Mucosa of descending colon (tissue), 3 donors: ENCODE measurements around the gene ZNF565. TPM values are rescaled to one million over a fixed set of nuclear protein-coding genes. Genes with fewer than 3 reads are reported as not detected.

ENCODE experiments used
- ATAC-seq: fragments of 200-7000 bp; cut with Tn5 transposase; one replicate; pipeline ENCODE4 v1.9.1; 2020; ENCODE audit warnings: mild to moderate bottlenecking, moderate library complexity
- DNase-seq, 3 donors: peaks; one replicate each; pipeline ENCODE4 v3.0.0-alpha.2; 2020
- H3K36me3 ChIP-seq: fragments of 200-600 bp; one replicate; pipeline ENCODE4 v1.8.0; 2021; ENCODE audit warnings: low read depth, mild to moderate bottlenecking
- H3K4me1 ChIP-seq: fragments of 200-600 bp; one replicate; pipeline ENCODE4 v1.8.0; 2021; ENCODE audit warnings: low read depth, mild to moderate bottlenecking
- H3K4me3 ChIP-seq: fragments of 200-600 bp; one replicate; pipeline ENCODE4 v1.8.0; 2021; ENCODE audit warnings: mild to moderate bottlenecking
- H3K9me3 ChIP-seq: fragments of 200-600 bp; one replicate; pipeline ENCODE4 v1.8.0; 2021; ENCODE audit warnings: mild to moderate bottlenecking
- CTCF ChIP-seq: fragments of 200-600 bp; IDR thresholded peaks from one replicate; pipeline ENCODE4 v1.8.0; 2022; ENCODE audit warnings: antibody characterized with exemption, mild to moderate bottlenecking
- intact Hi-C, 2 donors: fragments of 100-400 bp; cut with DNase I in 1 of 2; cut with micrococcal nuclease in 1 of 2; formaldehyde crosslinking; loops; one replicate each; pipeline versions ENCODE4 v1.11.0 to v1.11.1; 2022; cut with DNase I, micrococcal nuclease
- long read RNA-seq, 2 donors: library from polyadenylated mRNA; unstranded; transcript quantifications; one replicate each; pipeline ENCODE4 v2.0.0, GENCODE V29; 2019 to 2021
- total RNA-seq, 3 donors: library from RNA; stranded (reverse); fragmentation: NEBNext Ultra II Directional in 2 of 3; extraction: Animal tissue kit (Norgen Biotek cat#: 25700) in 2 of 3; gene quantifications; one replicate each; pipeline versions ENCODE4 v1.2.1 to v1.2.4, GENCODE V29; 2021 to 2023
- donor health status: DM: no; HTN: no; CAD: no; lungs with moderate emphysema.
- donor health status: DM: no; HTN: no; CAD: no.
- donor health status: DM: no; HTN: yes; CAD: no.

ZNF565 gene
- total RNA-seq = 1 to 10 TPM; 2.9 to 7.8 (median 3.1) TPM
- long read RNA-seq, donor 1, transcript ZNF565-201 (5 exons, 2,023 nt) = major isoform, 8 of 25 reads
- long read RNA-seq, donor 1, partial matches to known transcripts = 0 of 25 reads
- long read RNA-seq, donor 1, other reads (novel, unspliced or antisense) = 16 of 25 reads
- long read RNA-seq, donor 2, partial matches to known transcripts = 0 of 6 reads
- long read RNA-seq, donor 2, other reads (novel, unspliced or antisense) = 4 of 6 reads

DNA sequence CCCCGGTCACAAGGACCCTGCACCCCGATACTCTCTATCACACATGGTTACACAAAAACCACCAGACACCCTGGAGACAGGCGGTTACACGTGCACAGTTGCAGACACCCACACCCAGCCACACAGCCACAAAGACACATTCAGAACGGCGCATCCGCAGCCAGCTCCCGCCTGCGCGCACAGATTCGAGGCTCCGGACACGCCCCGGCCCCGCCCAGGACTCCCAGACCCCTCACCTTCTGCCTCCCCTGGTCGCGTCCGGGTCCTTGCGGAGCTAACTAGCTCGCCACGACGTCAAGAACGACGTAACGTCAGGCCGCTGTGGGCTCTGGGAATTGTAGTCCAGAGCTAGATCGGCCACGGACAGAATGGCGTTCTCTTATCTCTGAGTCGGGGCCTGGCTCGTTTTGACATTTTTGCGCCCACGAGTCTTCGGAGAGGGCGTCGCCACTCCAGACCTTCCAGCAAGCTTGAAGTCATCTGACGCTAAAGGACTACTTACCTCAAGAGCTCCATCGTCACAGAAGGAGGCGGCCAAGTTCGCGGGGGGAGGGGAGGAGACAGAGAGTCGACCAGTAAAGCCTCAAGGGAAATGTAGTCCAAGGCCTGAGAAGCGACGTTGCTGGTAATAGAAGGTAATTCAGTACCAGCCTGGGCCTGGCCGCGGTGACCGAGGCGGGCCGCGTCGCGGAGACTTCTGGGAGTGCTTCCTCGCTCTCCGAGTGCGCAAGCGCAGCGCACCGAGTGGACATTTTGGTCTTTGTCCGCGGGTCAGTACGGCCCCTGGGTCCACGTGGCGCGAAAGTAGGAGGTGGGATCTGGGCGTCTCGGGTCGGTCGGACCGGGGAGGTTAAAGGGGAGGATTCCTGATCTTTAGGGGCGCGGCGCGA is at the start of gene ZNF565, which contains the start of gene ZNF146:
ZNF565 (minus strand) TSS at position 280 of the 890 bp plus-strand sequence. CDS start 12,680 bp downstream, outside the sequence.
ZNF146 (plus strand) TSS at position 721 of the 890 bp plus-strand sequence. CDS start 21,335 bp downstream, outside the sequence.
- ATAC-seq (peak; percentile 97), DNase-seq (peak; percentile 97 to 99 (median 98))
- Histone ChIP-seq H3K4me3 (peak within 1 kb of the TSS; percentile 65), H3K36me3 (no peaks in the 10 kb centered on the region), H3K4me1 (peaks cover 7% of the 10 kb centered on the region), H3K9me3 (no peaks in the 10 kb centered on the region)
- intact Hi-C loops = no loop called here
- TF ChIP-seq CTCF = no peak

DNA sequence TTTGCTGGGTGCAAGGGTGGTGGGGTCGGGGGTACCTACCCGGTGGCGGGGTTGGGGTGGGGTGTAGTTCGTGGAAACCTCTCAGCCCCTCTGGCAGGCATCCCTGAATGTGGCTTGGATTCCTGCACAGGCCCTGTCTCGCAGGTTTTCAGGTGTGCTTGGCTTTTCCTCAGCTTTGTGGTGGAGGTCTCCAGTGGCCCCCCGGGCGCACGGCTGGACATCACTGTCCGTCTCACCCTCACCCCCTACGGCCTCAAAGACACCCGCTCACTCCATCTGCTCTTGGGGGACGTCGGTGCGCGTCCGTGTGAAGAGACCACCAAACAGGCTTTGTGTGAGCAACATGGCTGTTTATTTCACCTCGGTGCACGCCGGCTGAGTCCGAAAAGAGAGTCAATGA is 44.7 kb upstream of the ZNF565 start:
- no peaks in the 10 kb centered on the region for H3K4me1 ChIP-seq
- DNase-seq = no peak
- no peaks in the 10 kb centered on the region for H3K36me3 ChIP-seq
- no peak for TF ChIP-seq CTCF
- no peak overlapping the region for H3K4me3 ChIP-seq
- intact Hi-C loops = no loop called here
- ATAC-seq = no peak
- peaks cover 42% of the 10 kb centered on the region for H3K9me3 ChIP-seq

DNA sequence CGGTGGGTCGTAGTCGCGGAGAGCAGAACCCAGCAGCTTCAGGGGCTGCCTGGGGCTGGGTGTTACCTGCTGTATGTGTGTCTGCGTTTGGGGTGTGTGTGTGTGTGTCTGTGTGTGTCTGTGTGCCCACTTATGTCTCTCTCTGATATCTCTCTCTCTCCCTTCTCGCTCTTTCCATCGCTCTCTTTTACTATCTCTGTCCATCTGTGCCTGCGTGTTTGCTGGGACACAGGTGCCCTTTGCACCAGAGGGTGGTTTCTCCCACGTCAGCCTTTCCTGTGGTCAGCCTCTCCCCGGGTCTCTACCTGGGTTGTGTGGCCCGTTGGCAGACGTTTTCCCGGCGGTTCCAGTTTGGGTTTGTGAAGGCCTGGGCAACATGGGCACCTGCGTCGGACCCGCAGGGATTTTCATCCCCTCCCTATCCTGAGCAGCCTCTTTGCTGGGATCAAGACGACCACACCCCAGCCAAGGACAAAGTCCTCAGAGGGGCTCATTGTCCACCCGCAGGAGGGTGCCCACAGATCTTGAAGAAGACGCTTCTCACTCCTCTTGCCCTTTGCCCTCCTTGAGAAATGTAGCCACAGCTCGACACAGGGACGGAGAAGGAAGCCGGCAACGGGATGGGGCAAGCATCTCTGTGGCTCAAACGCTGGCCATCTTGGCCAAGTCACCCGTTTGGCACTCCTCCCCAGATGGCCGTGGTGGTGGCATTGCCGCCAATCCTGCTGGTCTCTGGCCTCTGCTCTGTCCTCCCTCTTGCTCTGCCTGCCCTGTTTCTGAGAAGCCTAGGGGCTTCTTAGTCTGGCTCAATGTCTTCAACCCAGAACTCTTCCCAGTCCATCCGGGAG is 43.8 kb upstream of the ZNF565 start:
- intact Hi-C loops = no loop called here
- no peaks in the 10 kb centered on the region for H3K4me1 ChIP-seq
- no peaks in the 10 kb centered on the region for H3K36me3 ChIP-seq
- ATAC-seq = no peak
- no peak for TF ChIP-seq CTCF
- DNase-seq = no peak
- peaks cover 44% of the 10 kb centered on the region for H3K9me3 ChIP-seq
- no peak overlapping the region for H3K4me3 ChIP-seq

- intact Hi-C loops = no loop called here
- Histone ChIP-seq H3K36me3 (no peaks in the 10 kb centered on the region), H3K4me1 (no peaks in the 10 kb centered on the region), H3K9me3 (peaks cover 44% of the 10 kb centered on the region), H3K4me3 (no peak overlapping the region)
- no peak for TF ChIP-seq CTCF
- DNase-seq = no peak
- no peak for ATAC-seq
These were observed 43.0 kb upstream of the ZNF565 start for GRCh38 chr19:36257520-36257876.

DNA sequence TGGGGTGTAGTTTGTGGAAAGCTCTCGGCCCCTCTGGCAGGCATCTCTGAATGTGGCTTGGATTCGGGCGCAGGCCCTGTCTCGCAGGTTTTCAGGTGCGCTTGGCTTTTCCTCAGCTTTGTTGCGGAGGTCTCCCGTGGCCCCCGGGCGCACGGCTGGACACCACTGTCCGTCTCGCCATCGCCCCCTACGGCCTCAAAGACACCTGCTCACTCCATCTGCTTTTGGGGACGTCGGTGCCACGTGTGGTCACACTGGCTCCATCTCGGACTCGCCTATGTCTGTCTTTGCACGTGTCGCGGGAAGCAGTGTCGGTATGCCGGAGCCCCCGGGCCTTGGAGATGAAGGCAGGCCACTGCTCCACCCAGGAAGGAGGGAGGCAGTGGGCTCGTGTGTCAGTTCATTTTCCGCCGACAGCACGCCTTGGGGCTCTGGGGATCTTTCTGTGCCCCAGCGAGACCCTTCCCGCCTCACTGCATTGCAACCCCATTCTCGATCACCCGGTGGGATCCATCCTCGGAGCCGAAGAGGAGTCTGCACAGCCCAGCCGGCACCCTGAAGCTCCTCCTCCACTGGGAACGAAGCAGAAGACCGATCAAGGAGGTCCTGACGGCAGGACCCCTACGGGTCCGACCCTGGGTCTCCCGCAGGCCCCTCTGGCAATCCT is 42.5 kb upstream of the ZNF565 start:
- Histone ChIP-seq H3K9me3 (peaks cover 46% of the 10 kb centered on the region), H3K36me3 (no peaks in the 10 kb centered on the region), H3K4me3 (no peak overlapping the region), H3K4me1 (no peaks in the 10 kb centered on the region)
- ATAC-seq (no peak), DNase-seq (no peak)
- no peak for TF ChIP-seq CTCF
- intact Hi-C loops = no loop called here
